Lower leg skin (tissue), 3 donors: ENCODE measurements around the gene ZDHHC14.

Experiments
- CTCF ChIP-seq, 3 donors: fragments of 450-650 bp; IDR thresholded peaks; one replicate each; pipeline ENCODE4 v1.5.1; 2016; ENCODE audit warnings: antibody characterized with exemption in 3 of 3, mild to moderate bottlenecking in 3 of 3, moderate library complexity in 2 of 3
- POLR2A ChIP-seq, 2 donors: fragments of 450-650 bp; IDR thresholded peaks; one replicate each; pipeline ENCODE4 v1.6.1; 2016 to 2017; ENCODE audit warnings: antibody characterized with exemption in 2 of 2, mild to moderate bottlenecking in 1 of 2, moderate library complexity in 1 of 2

DNA sequence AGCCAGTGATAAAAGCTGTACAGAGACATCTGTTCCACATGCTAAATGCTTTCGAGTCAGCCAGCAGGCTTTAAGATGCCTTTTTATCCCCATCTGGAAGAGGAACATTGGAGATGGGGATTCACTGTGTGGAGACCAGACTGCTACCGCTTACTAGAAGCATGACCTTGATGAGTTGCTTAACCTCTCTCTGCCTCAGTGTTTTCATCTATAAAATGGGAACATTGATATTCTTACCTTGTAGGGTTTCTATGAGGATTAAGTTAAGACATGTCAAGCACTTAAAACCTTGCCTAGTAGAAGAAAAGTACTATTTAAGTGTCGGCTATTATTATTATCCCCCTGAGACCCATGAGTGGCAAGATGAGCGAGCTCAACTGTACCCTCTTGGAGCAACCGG, 276.8 kb downstream of the ZDHHC14 start:
- no peak for TF ChIP-seq POLR2A (IDR thresholded peaks at IDR 0.05)
- no peak for TF ChIP-seq CTCF (IDR thresholded peaks at IDR 0.05)
